Activated CD8-positive, alpha-beta T cell treated with anti-CD3 and anti-CD28 coated beads for 36 hours (primary cell): ENCODE data around the gene C3orf38. TPM values are rescaled to one million over a fixed set of nuclear protein-coding genes. Genes with fewer than 3 reads are reported as not detected.

Source experiments
- ATAC-seq: fragments of 200-7000 bp; cut with Tn5 transposase; one replicate; pipeline ENCODE4 v1.10.0; 2021; ENCODE audit warnings: mild to moderate bottlenecking, moderate library complexity
- CTCF ChIA-PET: fragments of 350-600 bp; sonication (Branson Sonifier 250); formaldehyde crosslinking; loops from one replicate; lab custom pipeline; 2021; ENCODE audit warnings: antibody characterized with exemption; lab: Charles Lee
- POLR2A ChIA-PET: fragments of 350-600 bp; sonication (Branson Sonifier 250); formaldehyde crosslinking; loops from one replicate; lab custom pipeline; 2021; ENCODE audit warnings: antibody characterized with exemption; lab: Charles Lee
- DNase-seq: peaks from one replicate; pipeline ENCODE4 v3.0.0-alpha.2; 2020
- H3K27ac Mint-ChIP-seq: one replicate; pipeline ENCODE4 v1.8.0; 2021; ENCODE audit warnings: mild to moderate bottlenecking, mixed read lengths
- H3K27me3 Mint-ChIP-seq: one replicate; pipeline ENCODE4 v1.8.0; 2021; ENCODE audit warnings: mixed read lengths
- H3K36me3 Mint-ChIP-seq: one replicate; pipeline ENCODE4 v1.8.0; 2021; ENCODE audit warnings: low read depth, mixed read lengths
- H3K4me1 Mint-ChIP-seq: one replicate; pipeline ENCODE4 v1.8.0; 2021; ENCODE audit warnings: low read depth, mixed read lengths
- H3K4me3 Mint-ChIP-seq: one replicate; pipeline ENCODE4 v1.8.0; 2021; ENCODE audit warnings: mild to moderate bottlenecking, moderate library complexity, mixed read lengths
- H3K9me3 Mint-ChIP-seq: one replicate; pipeline ENCODE4 v1.8.0; 2021; ENCODE audit warnings: mixed read lengths
- CTCF ChIP-seq: fragments of 200-600 bp; IDR thresholded peaks from one replicate; pipeline ENCODE4 v1.8.0; 2022; ENCODE audit warnings: antibody characterized with exemption, mild to moderate bottlenecking
- intact Hi-C: fragments of 100-400 bp; cut with micrococcal nuclease; formaldehyde crosslinking; loops from one replicate; pipeline ENCODE4 v1.10.0; 2022
- total RNA-seq, 2 experiments: library from RNA; stranded (reverse); gene quantifications; one replicate each; pipeline ENCODE4 v1.2.3, GENCODE V29; 2021

Gene C3orf38
- total RNA-seq, 2 experiments from 2014 or later: 17.8 to 19.0 TPM

DNA sequence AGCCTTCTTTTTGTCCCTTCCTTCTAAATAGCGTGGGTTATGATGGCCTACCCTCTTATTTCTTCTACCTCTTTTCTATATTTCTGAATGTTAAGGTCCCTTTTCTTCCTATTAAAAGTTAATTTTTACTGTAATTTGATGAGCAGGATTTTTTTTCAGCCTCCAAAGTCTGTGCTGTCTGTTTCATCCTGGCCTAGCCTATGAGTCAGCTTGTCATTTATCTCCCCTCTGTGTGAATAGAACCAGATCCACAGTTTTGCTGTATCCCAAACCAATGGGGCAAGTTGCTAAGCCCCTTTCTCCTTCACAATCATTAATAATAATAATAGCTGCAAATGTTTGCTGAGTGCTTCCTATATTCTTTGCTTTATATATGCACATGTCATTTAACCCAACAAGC, 18.1 kb upstream of the C3orf38 start:
- no peak overlapping the region for H3K27ac Mint-ChIP-seq
- H3K4me1 Mint-ChIP-seq: peaks cover 14% of the 10 kb centered on the region
- intact Hi-C loops: no loop called here
- H3K4me3 Mint-ChIP-seq: no peak overlapping the region
- H3K36me3 Mint-ChIP-seq: peaks cover 12% of the 10 kb centered on the region
- no peak for TF ChIP-seq CTCF
- no peak for ATAC-seq
- CTCF ChIA-PET: interaction anchor here (0.9 to 4.2 kb wide), 5 partner anchors 8 to 100 kb away, joined by 3 to 19 read pairs (median 4); no protein-coding TSS in a partner anchor
- H3K9me3 Mint-ChIP-seq: no peaks in the 10 kb centered on the region
- POLR2A ChIA-PET: interaction anchor here (1.1 to 3.1 kb wide), 2 partner anchors 15 to 17 kb away, joined by 5 to 11 read pairs; no protein-coding TSS in a partner anchor
- no peak for DNase-seq
- no peaks in the 10 kb centered on the region for H3K27me3 Mint-ChIP-seq

DNA sequence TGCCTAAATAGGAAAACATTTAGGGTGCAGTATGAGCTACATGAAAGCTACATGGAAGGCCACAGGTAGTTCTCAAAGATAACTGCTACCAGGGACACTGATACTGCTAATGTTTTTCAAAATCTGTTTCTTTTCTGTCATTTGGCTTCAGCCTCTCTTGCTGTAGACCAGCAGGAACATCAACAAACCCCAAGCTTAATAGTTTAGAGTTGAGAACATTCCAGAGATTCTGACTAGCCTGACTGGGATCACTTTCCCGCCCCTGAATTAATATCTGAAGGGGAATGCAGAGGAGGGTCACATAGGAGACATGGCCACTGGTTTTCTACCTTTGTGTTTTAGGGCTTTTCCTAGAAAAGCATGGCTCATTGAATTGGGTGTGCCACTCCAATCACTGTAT, 16.9 kb upstream of the C3orf38 start:
- intact Hi-C loops: no loop called here
- ChIA-PET CTCF (interaction anchor here (0.9 to 4.2 kb wide), 6 partner anchors 9 to 101 kb away, joined by 3 to 19 read pairs (median 4); partner anchors contain the start of gene C3orf38), POLR2A (interaction anchor here (1.1 to 3.1 kb wide), 2 partner anchors 14 to 15 kb away, joined by 5 to 11 read pairs; no protein-coding TSS in a partner anchor)
- Mint-ChIP-seq H3K4me1 (peaks cover 7% of the 10 kb centered on the region), H3K4me3 (no peak overlapping the region), H3K36me3 (peaks cover 15% of the 10 kb centered on the region), H3K27ac (no peak overlapping the region), H3K27me3 (no peaks in the 10 kb centered on the region), H3K9me3 (no peaks in the 10 kb centered on the region)
- ATAC-seq: no peak
- TF ChIP-seq CTCF: no peak
- no peak for DNase-seq

- no peak for DNase-seq
- no peak for TF ChIP-seq CTCF
- H3K36me3 Mint-ChIP-seq: peaks cover 16% of the 10 kb centered on the region
- ChIA-PET POLR2A (interaction anchor here (3.1 kb wide), 1 partner anchor 15 kb away, joined by 11 read pairs; no protein-coding TSS in a partner anchor), CTCF (interaction anchor here (1.9 to 4.2 kb wide), 3 partner anchors 11 to 21 kb away, joined by 5 to 19 read pairs (median 12); partner anchors contain the start of gene C3orf38)
- ATAC-seq: no peak
- H3K27ac Mint-ChIP-seq: no peak overlapping the region
- peaks cover 7% of the 10 kb centered on the region for H3K4me1 Mint-ChIP-seq
- no peaks in the 10 kb centered on the region for H3K27me3 Mint-ChIP-seq
- no peaks in the 10 kb centered on the region for H3K9me3 Mint-ChIP-seq
- intact Hi-C loops: no loop called here
- no peak overlapping the region for H3K4me3 Mint-ChIP-seq
These were observed 16.0 kb upstream of the C3orf38 start for GRCh38 chr3:88133711-88134263.

- ChIA-PET POLR2A (interaction anchor here (1.3 to 1.5 kb wide), 2 partner anchors 10 to 12 kb away, joined by 5 read pairs; partner anchors contain the start of gene C3orf38), CTCF (no interaction called here)
- H3K36me3 Mint-ChIP-seq: peaks cover 30% of the 10 kb centered on the region
- H3K27ac Mint-ChIP-seq: peak overlapping the region; percentile 49
- no peaks in the 10 kb centered on the region for H3K9me3 Mint-ChIP-seq
- ATAC-seq: no peak
- no peak overlapping the region for H3K4me3 Mint-ChIP-seq
- H3K4me1 Mint-ChIP-seq: peaks cover 13% of the 10 kb centered on the region
- no peaks in the 10 kb centered on the region for H3K27me3 Mint-ChIP-seq
- intact Hi-C loops: no loop called here
- TF ChIP-seq CTCF: no peak
- DNase-seq: no peak
These were observed 11.9 kb upstream of the C3orf38 start for GRCh38 chr3:88137836-88138235.

GRCh38 chr3:88141458-88142083, 8.2 kb upstream of the C3orf38 start:
- H3K27ac Mint-ChIP-seq: no peak overlapping the region
- ChIA-PET CTCF (interaction anchor here (2.1 kb wide), 1 partner anchor 28 kb away, joined by 8 read pairs; no protein-coding TSS in a partner anchor), POLR2A (no interaction called here)
- H3K36me3 Mint-ChIP-seq: peaks cover 23% of the 10 kb centered on the region
- no peak overlapping the region for H3K4me3 Mint-ChIP-seq
- no peaks in the 10 kb centered on the region for H3K9me3 Mint-ChIP-seq
- ATAC-seq (no peak), DNase-seq (no peak)
- peaks cover 8% of the 10 kb centered on the region for H3K4me1 Mint-ChIP-seq
- H3K27me3 Mint-ChIP-seq: no peaks in the 10 kb centered on the region
- intact Hi-C loops: no loop called here
- no peak for TF ChIP-seq CTCF
